ENCODE results near the gene NT5E. TPM values are rescaled to one million over a fixed set of nuclear protein-coding genes. Genes with fewer than 3 reads are reported as not detected.
A peak's percentile ranks its signal among the peaks of the same experiment; 100 is the strongest.

NT5E gene
- total and polyA plus RNA-seq, 2 donors (not counting 3 experiments of a cell fraction or from before 2014, with no cell fraction given): 59.3 to 115 TPM

DNA sequence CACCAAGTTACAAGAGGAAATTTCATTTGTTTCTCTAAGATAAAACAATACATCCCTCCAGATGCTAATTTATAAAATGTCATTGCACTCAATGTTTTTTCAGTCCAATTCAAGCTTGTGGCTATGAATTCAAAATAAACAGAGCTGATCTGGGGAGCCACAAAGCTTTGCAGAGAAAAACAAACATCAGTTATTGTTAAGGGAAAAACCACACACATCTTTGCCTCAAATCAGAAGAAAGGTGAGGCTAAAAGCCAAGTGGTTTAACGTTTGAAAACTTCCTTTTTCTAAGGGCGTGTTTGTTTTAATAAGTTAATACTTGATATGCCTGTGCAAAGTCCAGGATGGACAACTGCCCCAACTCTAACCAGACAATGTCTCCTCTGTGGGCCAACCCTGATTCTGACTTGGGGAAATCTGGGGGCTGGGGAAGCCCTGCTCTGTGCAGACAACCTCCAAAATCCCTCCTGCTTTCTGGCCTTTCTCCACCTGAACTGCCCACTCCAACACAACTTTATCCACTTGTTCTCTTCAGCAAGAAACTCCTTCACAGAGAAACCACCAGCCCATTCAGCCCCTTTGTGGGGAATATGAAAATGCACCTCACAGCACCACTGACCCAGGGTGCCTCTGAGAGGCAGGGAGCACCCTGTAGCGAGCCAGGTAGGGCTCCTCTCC lies 44.6 kb upstream of the NT5E start:
- Histone ChIP-seq H3K4me3 (replicated peaks in 1 of 3; ENCODE audit: insufficient read depth in 1 of 3, low read depth in 1 of 3, low read length in 3 of 3) (no peak overlapping the region), H3K9ac (replicated peaks; ENCODE audit: extremely low read depth, insufficient read depth, low read length) (peak overlapping the region; percentile 72), H3K9me1 (replicated peaks; ENCODE audit: control insufficient read depth, extremely low read depth, insufficient read depth, low read length) (no peaks in the 10 kb centered on the region), H3K4me1 (ENCODE audit: control insufficient read depth, extremely low read depth, insufficient read depth, low read length) (peaks cover 55% of the 10 kb centered on the region), H3K4me2 (ENCODE audit: insufficient read depth, low read length) (peak overlapping the region; percentile 67), H3K79me2 (ENCODE audit: control insufficient read depth, insufficient read depth, low read length) (no peaks in the 10 kb centered on the region), H3K36me3 (ENCODE audit: control insufficient read depth in 2 of 2, extremely low read depth in 1 of 2, insufficient read depth in 2 of 2, low read length in 2 of 2) (no peaks in the 10 kb centered on the region), H2AFZ (ENCODE audit: low read depth, low read length) (peak overlapping the region; percentile 58), H3K9me3 (replicated peaks; ENCODE audit: control insufficient read depth, insufficient read depth, low read length) (no peaks in the 10 kb centered on the region), H4K20me1 (replicated peaks; ENCODE audit: control insufficient read depth, extremely low read depth, insufficient read depth, low read length) (no peaks in the 10 kb centered on the region), H3K27me3 (ENCODE audit: control insufficient read depth in 2 of 2, insufficient read depth in 2 of 2, low read length in 2 of 2) (no peaks in the 10 kb centered on the region), H3K27ac (ENCODE audit: insufficient read depth, low read depth, low read length) (peak overlapping the region; percentile 94)
- dilution Hi-C loops (cut with MboI; ENCODE audit: extremely low pct_ligation_motif_present, low sequenced_read_pairs) (no loop called here), intact Hi-C loops (cut with micrococcal nuclease) (loop anchor here (10.0 kb wide), 1 partner anchor 641 kb away; the partner anchor contains the start of gene TBX18)
- no peak for DNase-seq (ENCODE audit: low read depth, low spot score)
- FAIRE-seq: peak; percentile 78
- no TSS peak for BruUV-seq (replicated peaks)
- POLR2A ChIA-PET: interaction anchor here (0.5 to 3.0 kb wide), 5 partner anchors 44 to 273 kb away, joined by 3 to 45 read pairs (median 9); partner anchors contain the start of gene NT5E
- no peak for TF ChIP-seq POLR2AphosphoS5 (IDR thresholded peaks at IDR 0.05; ENCODE audit: insufficient read depth, low read depth, low read length)
- TF ChIP-seq GATA2 (IDR thresholded peaks at IDR 0.05; ENCODE audit: insufficient read depth, insufficient read length, low read depth, low read length): no peak
- TF ChIP-seq, protein P1, sequence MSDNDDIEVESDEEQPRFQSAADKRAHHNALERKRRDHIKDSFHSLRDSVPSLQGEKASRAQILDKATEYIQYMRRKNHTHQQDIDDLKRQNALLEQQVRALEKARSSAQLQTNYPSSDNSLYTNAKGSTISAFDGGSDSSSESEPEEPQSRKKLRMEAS (IDR thresholded peaks at IDR 0.05; ENCODE audit: insufficient read depth, insufficient read length): no peak
- no peak for TF ChIP-seq MYC (IDR thresholded peaks at IDR 0.05; ENCODE audit: low read depth, low read length)
- no peak for TF ChIP-seq JUN (IDR thresholded peaks at IDR 0.05; ENCODE audit: borderline replicate concordance, insufficient read depth, insufficient read length, low read depth)
- no peak for TF ChIP-seq FOS (IDR thresholded peaks at IDR 0.05; ENCODE audit: borderline replicate concordance, insufficient read depth, low read length)
- no peak for TF ChIP-seq POLR2A (IDR thresholded peaks at IDR 0.05; ENCODE audit: low read depth, low read length)
- TF ChIP-seq, protein P2, sequence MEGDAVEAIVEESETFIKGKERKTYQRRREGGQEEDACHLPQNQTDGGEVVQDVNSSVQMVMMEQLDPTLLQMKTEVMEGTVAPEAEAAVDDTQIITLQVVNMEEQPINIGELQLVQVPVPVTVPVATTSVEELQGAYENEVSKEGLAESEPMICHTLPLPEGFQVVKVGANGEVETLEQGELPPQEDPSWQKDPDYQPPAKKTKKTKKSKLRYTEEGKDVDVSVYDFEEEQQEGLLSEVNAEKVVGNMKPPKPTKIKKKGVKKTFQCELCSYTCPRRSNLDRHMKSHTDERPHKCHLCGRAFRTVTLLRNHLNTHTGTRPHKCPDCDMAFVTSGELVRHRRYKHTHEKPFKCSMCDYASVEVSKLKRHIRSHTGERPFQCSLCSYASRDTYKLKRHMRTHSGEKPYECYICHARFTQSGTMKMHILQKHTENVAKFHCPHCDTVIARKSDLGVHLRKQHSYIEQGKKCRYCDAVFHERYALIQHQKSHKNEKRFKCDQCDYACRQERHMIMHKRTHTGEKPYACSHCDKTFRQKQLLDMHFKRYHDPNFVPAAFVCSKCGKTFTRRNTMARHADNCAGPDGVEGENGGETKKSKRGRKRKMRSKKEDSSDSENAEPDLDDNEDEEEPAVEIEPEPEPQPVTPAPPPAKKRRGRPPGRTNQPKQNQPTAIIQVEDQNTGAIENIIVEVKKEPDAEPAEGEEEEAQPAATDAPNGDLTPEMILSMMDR (IDR thresholded peaks at IDR 0.05; ENCODE audit: extremely low read depth in 1 of 2, insufficient read depth in 1 of 2, low read depth in 1 of 2, low read length in 2 of 2): no peak
- no peak for TF ChIP-seq EZH2 (IDR thresholded peaks at IDR 0.05; ENCODE audit: borderline replicate concordance, low read depth, low read length, severe bottlenecking)
- CTCF ChIA-PET: interaction anchor here (0.9 to 4.3 kb wide), 14 partner anchors 10 to 132 kb away, joined by 3 to 64 read pairs (median 6); partner anchors contain the start of gene NT5E
